A549 (cell line): Measurements from ENCODE around the gene CERS6. TPM values are rescaled to one million over a fixed set of nuclear protein-coding genes. Genes with fewer than 3 reads are reported as not detected.

Source experiments
- ATAC-seq, 2 experiments: fragments of 200-7000 bp in 1 of 2; fragments of >200 bp in 1 of 2; cut with Nextera tagmentation in 1 of 2; cut with Tn5 transposase in 1 of 2; 3 replicates each; pipeline versions ENCODE4 v1.8.0 to v1.9.1; 2018 to 2020; ENCODE audit warnings: mild to moderate bottlenecking in 1 of 2, moderate library complexity in 1 of 2
- CTCF ChIA-PET: fragments of 300-600 bp; sonication (Branson Sonifier 250); formaldehyde crosslinking; extraction: SDS; loops from one replicate; lab custom pipeline; 2021; ENCODE audit warnings: antibody characterized with exemption, inconsistent platforms; lab: Yijun Ruan, JAX
- POLR2A ChIA-PET: fragments of 350-600 bp; formaldehyde crosslinking; extraction: SDS; loops from one replicate; lab custom pipeline; 2021; ENCODE audit warnings: antibody characterized with exemption, inconsistent platforms; lab: Yijun Ruan, JAX
- DNase-seq, 2 experiments: peaks; one replicate each; pipeline versions ENCODE4 v3.0.0 to v3.0.0-alpha.2; 2011 to 2016; ENCODE audit warnings: low read depth in 1 of 2, low spot score in 1 of 2
- FAIRE-seq: peaks from 2 replicates; lab custom pipeline; 2011; peaks lifted over from hg19 to GRCh38; lab: Jason Lieb, UNC
- H3K27ac ChIP-seq, 2 experiments: fragments of >200 bp; sonication (Bioruptor Twin); formaldehyde crosslinking; 3 replicates each; pipeline ENCODE4 v1.5.1; 2016 to 2017
- H3K4me1 ChIP-seq: fragments of >200 bp; sonication (Bioruptor Twin); formaldehyde crosslinking; 3 replicates; pipeline ENCODE4 v1.6.1; 2016
- H3K4me2 ChIP-seq: fragments of >200 bp; sonication (Bioruptor Twin); formaldehyde crosslinking; 3 replicates; pipeline ENCODE4 v1.6.1; 2016
- H3K4me3 ChIP-seq: fragments of >200 bp; sonication (Bioruptor Twin); formaldehyde crosslinking; 3 replicates; pipeline ENCODE4 v1.5.1; 2016
- H3K9me3 ChIP-seq: fragments of >200 bp; sonication (Bioruptor Twin); formaldehyde crosslinking; 3 replicates; pipeline ENCODE4 v1.6.1; 2016
- BHLHE40 ChIP-seq: IDR thresholded peaks from 2 replicates; pipeline ENCODE4 v1.6.1; 2012; ENCODE audit warnings: low read depth, low read length, inconsistent platforms
- CBX2 ChIP-seq: fragments of 200-600 bp; sonication (generic); IDR thresholded peaks from 2 replicates; pipeline ENCODE4 v1.6.1; 2016; ENCODE audit warnings: low read depth, mild to moderate bottlenecking, borderline replicate concordance
- CEBPB ChIP-seq, 2 experiments: fragments of >200 bp in 1 of 2; sonication (Bioruptor Twin) in 1 of 2; formaldehyde crosslinking in 1 of 2; IDR thresholded peaks; 2 replicates each; pipeline ENCODE4 v1.6.1; 2012 to 2016
- CHD4 ChIP-seq: fragments of 200-600 bp; sonication (generic); IDR thresholded peaks from 2 replicates; pipeline ENCODE4 v1.6.1; 2016; ENCODE audit warnings: antibody characterized with exemption, mild to moderate bottlenecking, borderline replicate concordance
- ELK1 ChIP-seq: fragments of 150-350 bp; IDR thresholded peaks from 2 replicates; pipeline ENCODE4 v1.6.1; 2014; ENCODE audit warnings: low read depth, mild to moderate bottlenecking, low read length
- ESRRA ChIP-seq: fragments of 150-350 bp; IDR thresholded peaks from 2 replicates; pipeline ENCODE4 v1.6.1; 2014; ENCODE audit warnings: mild to moderate bottlenecking, low read length, borderline replicate concordance
- FOSB ChIP-seq: fragments of 250-450 bp; sonication (Bioruptor Pico); IDR thresholded peaks from 2 replicates; pipeline ENCODE4 v1.5.0; 2020; ENCODE audit warnings: mild to moderate bottlenecking, moderate library complexity
- FOSL2 ChIP-seq, 2 experiments: fragments of 450-650 bp in 1 of 2; fragments of >200 bp in 1 of 2; sonication (Bioruptor Twin) in 1 of 2; formaldehyde crosslinking; IDR thresholded peaks; 2 replicates each; pipeline versions ENCODE4 v1.5.0 to v1.6.1; 2016 to 2020; ENCODE audit warnings: mild to moderate bottlenecking in 1 of 2, moderate library complexity in 1 of 2
- HMGXB4 ChIP-seq: fragments of 250-450 bp; sonication (Bioruptor Pico); IDR thresholded peaks from 2 replicates; pipeline ENCODE4 v1.5.0; 2021; ENCODE audit warnings: mild to moderate bottlenecking, moderate library complexity, borderline replicate concordance
- HOXA7 ChIP-seq: fragments of 250-450 bp; sonication (Bioruptor Pico); IDR thresholded peaks from 2 replicates; pipeline ENCODE4 v1.5.0; 2020; ENCODE audit warnings: mild to moderate bottlenecking, moderate library complexity
- NFE2L2 ChIP-seq: fragments of 150-350 bp; conservative IDR thresholded peaks from 2 replicates; pipeline ENCODE4 v1.6.1; 2014; ENCODE audit warnings: low read length
- SMC3 ChIP-seq: fragments of >200 bp; sonication (Bioruptor Twin); formaldehyde crosslinking; IDR thresholded peaks from 3 replicates; pipeline ENCODE4 v1.6.1; 2018; ENCODE audit warnings: inconsistent platforms
- SREBF2 ChIP-seq: fragments of 450-650 bp; IDR thresholded peaks from 2 replicates; pipeline ENCODE4 v1.6.1; 2014; ENCODE audit warnings: mild to moderate bottlenecking, moderate library complexity
- TFCP2L1 ChIP-seq: fragments of 250-450 bp; sonication (Bioruptor Pico); IDR thresholded peaks from 2 replicates; pipeline ENCODE4 v1.5.0; 2021; ENCODE audit warnings: mild to moderate bottlenecking
- TP53 ChIP-seq: fragments of 250-450 bp; sonication (Bioruptor Pico); IDR thresholded peaks from 2 replicates; pipeline ENCODE4 v1.5.0; 2021; ENCODE audit warnings: mild to moderate bottlenecking, moderate library complexity
- WGBS: methylation state at CpG from one replicate; pipeline ENCODE4 v1.1.6; 2017; ENCODE audit errors: missing lambda C conversion rate; 5-methylcytosine and 5-hydroxymethylcytosine counted together
- polyA plus RNA-seq, 4 experiments: library from polyadenylated mRNA; depleted of rRNA in 3 of 4; stranded (reverse); fragments of >200 nt; fragmentation: RNase III in 1 of 4; extraction: RNeasy Plus Mini Kit Qiagen cat#74134 plus additional on column Dnase treatment in 1 of 4; gene quantifications; 2 replicates in 3 of 4; 3 replicates in 1 of 4; pipeline ENCODE4 v1.2.3, GENCODE V29; 2011 to 2017
- TF ChIP-seq, protein P1 (sequence below): fragments of 250-450 bp; sonication (Bioruptor Pico); IDR thresholded peaks from 2 replicates; pipeline ENCODE4 v1.5.0; 2020; ENCODE audit warnings: low read depth, mild to moderate bottlenecking, moderate library complexity
- TF ChIP-seq, protein P2 (sequence below): fragments of >200 bp; sonication (Bioruptor Twin); formaldehyde crosslinking; IDR thresholded peaks from 3 replicates; pipeline ENCODE4 v1.6.1; 2016
- TF ChIP-seq, protein P3 (sequence below): IDR thresholded peaks from 2 replicates; pipeline ENCODE4 v1.6.1; 2012
- TF ChIP-seq, protein P4 (sequence below): fragments of >200 bp; sonication (Bioruptor Twin); formaldehyde crosslinking; IDR thresholded peaks from 3 replicates; pipeline ENCODE4 v1.5.1; 2016

The CERS6 gene
- polyA plus RNA-seq, 2 of the 4 experiments (the other 2 are of a cell fraction), result 12.0 to 16.9 TPM

- no peak overlapping the region for H3K27ac ChIP-seq
- POLR2A ChIA-PET, result no interaction called here
- ATAC-seq, result no peak
- CTCF ChIA-PET, result no interaction called here
- whole genome bisulfite sequencing, result 88% methylated on average over 1 of the region's 1 CpG
- FAIRE-seq, result no peak
- peaks cover 16% of the 10 kb centered on the region for H3K4me1 ChIP-seq
- H3K9me3 ChIP-seq, result no peaks in the 10 kb centered on the region
- no peak overlapping the region for H3K4me3 ChIP-seq
- no peak for DNase-seq
- no peak overlapping the region for H3K4me2 ChIP-seq
- no peak for TF ChIP-seq HOXA7 (CRISPR knock-in tag)
- no peak for TF ChIP-seq FOSB (CRISPR knock-in tag)
- no peak for TF ChIP-seq SMC3
- no peak for TF ChIP-seq FOSL2 (IDR thresholded peaks at IDR 0.05)
- no peak for TF ChIP-seq FOSL2 (CRISPR knock-in tag; IDR thresholded peaks at IDR 0.05)
- no peak for TF ChIP-seq TP53 (CRISPR knock-in tag)
- TF ChIP-seq, protein P1, sequence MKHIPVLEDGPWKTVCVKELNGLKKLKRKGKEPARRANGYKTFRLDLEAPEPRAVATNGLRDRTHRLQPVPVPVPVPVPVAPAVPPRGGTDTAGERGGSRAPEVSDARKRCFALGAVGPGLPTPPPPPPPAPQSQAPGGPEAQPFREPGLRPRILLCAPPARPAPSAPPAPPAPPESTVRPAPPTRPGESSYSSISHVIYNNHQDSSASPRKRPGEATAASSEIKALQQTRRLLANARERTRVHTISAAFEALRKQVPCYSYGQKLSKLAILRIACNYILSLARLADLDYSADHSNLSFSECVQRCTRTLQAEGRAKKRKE (CRISPR knock-in tag), result no peak
- TF ChIP-seq, protein P2, sequence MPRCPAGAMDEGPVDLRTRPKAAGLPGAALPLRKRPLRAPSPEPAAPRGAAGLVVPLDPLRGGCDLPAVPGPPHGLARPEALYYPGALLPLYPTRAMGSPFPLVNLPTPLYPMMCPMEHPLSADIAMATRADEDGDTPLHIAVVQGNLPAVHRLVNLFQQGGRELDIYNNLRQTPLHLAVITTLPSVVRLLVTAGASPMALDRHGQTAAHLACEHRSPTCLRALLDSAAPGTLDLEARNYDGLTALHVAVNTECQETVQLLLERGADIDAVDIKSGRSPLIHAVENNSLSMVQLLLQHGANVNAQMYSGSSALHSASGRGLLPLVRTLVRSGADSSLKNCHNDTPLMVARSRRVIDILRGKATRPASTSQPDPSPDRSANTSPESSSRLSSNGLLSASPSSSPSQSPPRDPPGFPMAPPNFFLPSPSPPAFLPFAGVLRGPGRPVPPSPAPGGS, result no peak
- TF ChIP-seq, protein P3, sequence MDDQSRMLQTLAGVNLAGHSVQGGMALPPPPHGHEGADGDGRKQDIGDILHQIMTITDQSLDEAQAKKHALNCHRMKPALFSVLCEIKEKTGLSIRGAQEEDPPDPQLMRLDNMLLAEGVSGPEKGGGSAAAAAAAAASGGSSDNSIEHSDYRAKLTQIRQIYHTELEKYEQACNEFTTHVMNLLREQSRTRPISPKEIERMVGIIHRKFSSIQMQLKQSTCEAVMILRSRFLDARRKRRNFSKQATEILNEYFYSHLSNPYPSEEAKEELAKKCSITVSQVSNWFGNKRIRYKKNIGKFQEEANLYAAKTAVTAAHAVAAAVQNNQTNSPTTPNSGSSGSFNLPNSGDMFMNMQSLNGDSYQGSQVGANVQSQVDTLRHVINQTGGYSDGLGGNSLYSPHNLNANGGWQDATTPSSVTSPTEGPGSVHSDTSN, result no peak
These were observed 138.7 kb downstream of the CERS6 start for GRCh38 chr2:168594778-168595177.

DNA sequence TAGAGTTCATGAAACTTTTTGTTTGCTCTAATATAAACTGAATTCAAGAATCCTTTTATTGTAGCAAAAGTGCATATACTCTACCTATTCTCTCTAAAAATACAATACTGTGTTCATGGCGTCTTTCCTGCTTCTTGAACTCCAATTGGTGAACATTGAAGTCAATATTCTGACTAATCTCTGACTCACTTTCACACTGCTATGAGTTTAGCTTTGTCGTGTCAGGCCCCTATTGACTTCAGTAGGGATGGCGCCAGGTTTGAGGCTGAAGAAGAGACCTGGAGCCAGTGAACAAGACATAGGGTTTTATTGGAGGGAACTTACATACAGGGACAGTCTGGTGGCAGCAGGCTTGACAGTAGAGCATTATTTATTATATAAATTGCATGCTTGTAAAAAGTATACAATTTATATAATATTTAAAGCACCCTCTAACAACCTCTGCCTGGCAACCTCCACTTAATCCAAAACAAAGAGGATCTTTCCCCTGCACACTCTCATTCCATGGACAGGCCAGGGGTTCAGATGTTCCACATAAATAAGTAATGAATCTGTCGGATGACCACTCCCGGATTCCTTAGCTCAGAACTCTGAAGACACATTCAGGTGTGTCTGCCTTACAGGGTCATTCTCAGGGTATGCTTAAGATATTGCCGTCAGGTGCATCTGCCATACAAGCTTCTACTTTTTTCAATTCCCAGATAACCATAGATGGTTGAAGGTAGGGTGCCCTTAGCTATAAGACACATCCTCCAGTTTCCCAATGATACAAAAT, 141.0 kb downstream of the CERS6 start:
- peak in 1 of 2 experiments; percentile 22; a peak in 1 of 6 replicates for ATAC-seq

DNA sequence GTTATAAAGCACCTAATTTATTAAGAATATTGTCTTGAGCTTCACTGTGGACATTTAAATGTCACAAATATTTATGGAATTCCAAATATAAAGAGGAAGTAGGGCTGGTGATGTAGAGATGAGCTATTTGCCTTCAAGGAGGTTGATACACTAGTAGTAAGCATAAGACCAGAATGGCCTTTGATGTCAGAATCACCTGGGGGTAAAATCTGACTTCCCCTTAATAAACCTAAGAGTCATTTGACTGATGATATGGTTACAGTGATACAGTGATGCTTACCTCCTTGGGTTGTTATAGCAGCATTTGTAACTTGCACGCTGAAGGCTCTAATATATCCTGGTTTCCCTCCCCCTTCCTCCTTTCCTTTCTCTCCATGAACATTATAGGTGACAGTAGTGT, 143.7 kb downstream of the CERS6 start:
- 95% methylated on average over 1 of the region's 1 CpG for WGBS
- Histone ChIP-seq H3K9me3 (no peaks in the 10 kb centered on the region), H3K4me3 (no peak overlapping the region), H3K4me1 (peaks cover 18% of the 10 kb centered on the region), H3K27ac (no peak overlapping the region), H3K4me2 (no peak overlapping the region)
- no peak for TF ChIP-seq SMC3
- TF ChIP-seq SREBF2, result no peak
- no peak for TF ChIP-seq BHLHE40
- TF ChIP-seq, protein P2, result no peak
- TF ChIP-seq CEBPB (IDR thresholded peaks at IDR 0.05), result no peak
- TF ChIP-seq HMGXB4 (CRISPR knock-in tag), result no peak
- TF ChIP-seq, protein P4, sequence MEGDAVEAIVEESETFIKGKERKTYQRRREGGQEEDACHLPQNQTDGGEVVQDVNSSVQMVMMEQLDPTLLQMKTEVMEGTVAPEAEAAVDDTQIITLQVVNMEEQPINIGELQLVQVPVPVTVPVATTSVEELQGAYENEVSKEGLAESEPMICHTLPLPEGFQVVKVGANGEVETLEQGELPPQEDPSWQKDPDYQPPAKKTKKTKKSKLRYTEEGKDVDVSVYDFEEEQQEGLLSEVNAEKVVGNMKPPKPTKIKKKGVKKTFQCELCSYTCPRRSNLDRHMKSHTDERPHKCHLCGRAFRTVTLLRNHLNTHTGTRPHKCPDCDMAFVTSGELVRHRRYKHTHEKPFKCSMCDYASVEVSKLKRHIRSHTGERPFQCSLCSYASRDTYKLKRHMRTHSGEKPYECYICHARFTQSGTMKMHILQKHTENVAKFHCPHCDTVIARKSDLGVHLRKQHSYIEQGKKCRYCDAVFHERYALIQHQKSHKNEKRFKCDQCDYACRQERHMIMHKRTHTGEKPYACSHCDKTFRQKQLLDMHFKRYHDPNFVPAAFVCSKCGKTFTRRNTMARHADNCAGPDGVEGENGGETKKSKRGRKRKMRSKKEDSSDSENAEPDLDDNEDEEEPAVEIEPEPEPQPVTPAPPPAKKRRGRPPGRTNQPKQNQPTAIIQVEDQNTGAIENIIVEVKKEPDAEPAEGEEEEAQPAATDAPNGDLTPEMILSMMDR, result no peak
- TF ChIP-seq ELK1, result no peak
- TF ChIP-seq, protein P3, result no peak
- TF ChIP-seq ESRRA, result no peak
- no peak for TF ChIP-seq CBX2
- TF ChIP-seq TFCP2L1 (CRISPR knock-in tag), result no peak
- no peak for TF ChIP-seq FOSL2 (IDR thresholded peaks at IDR 0.05)
- TF ChIP-seq FOSL2 (CRISPR knock-in tag; IDR thresholded peaks at IDR 0.05), result no peak
- no peak for TF ChIP-seq NFE2L2
- no peak for DNase-seq
- no peak for FAIRE-seq
- no peak for ATAC-seq
- POLR2A ChIA-PET, result no interaction called here
- CTCF ChIA-PET, result no interaction called here

More for the DNA sequence above, 141.0 kb downstream of the CERS6 start:
- Histone ChIP-seq H3K4me1 (peaks cover 18% of the 10 kb centered on the region), H3K9me3 (no peaks in the 10 kb centered on the region), H3K4me3 (no peak overlapping the region), H3K4me2 (no peak overlapping the region), H3K27ac (no peak overlapping the region)
- WGBS, result 76% methylated on average over 6 of the region's 6 CpGs
- ChIA-PET POLR2A (no interaction called here), CTCF (interaction anchor here (1.2 kb wide), 1 partner anchor 49 kb away, joined by 3 read pairs; no protein-coding TSS in a partner anchor)
- DNase-seq (no peak), FAIRE-seq (no peak)
- no peak for TF ChIP-seq CHD4
- TF ChIP-seq FOSL2 (IDR thresholded peaks at IDR 0.05), result no peak
- peak; percentile 27; the same call in 1 of the 2 replicates for TF ChIP-seq FOSL2 (CRISPR knock-in tag; IDR thresholded peaks at IDR 0.05)
